PC-3 (cell line): ENCODE measurements around the gene AGTRAP.

Experiments used
- EZH2 ChIP-seq: fragments of 300-600 bp; sonication (generic); IDR thresholded peaks from one replicate; pipeline ENCODE4 v1.6.1; 2017; ENCODE audit warnings: antibody characterized with exemption, mild to moderate bottlenecking, low read length; ENCODE audit not compliant: unreplicated experiment
- EZH2phosphoT487 ChIP-seq: fragments of 300-600 bp; sonication (generic); IDR thresholded peaks from 2 replicates; pipeline ENCODE4 v1.6.1; 2018; ENCODE audit warnings: mild to moderate bottlenecking, antibody characterized with exemption, low read length, borderline replicate concordance
- TF ChIP-seq, protein P1 (sequence below): fragments of 300-600 bp; sonication (generic); conservative IDR thresholded peaks from 2 replicates; pipeline ENCODE4 v1.5.1; 2017; ENCODE audit warnings: antibody characterized with exemption, low read depth, mild to moderate bottlenecking, low read length

DNA sequence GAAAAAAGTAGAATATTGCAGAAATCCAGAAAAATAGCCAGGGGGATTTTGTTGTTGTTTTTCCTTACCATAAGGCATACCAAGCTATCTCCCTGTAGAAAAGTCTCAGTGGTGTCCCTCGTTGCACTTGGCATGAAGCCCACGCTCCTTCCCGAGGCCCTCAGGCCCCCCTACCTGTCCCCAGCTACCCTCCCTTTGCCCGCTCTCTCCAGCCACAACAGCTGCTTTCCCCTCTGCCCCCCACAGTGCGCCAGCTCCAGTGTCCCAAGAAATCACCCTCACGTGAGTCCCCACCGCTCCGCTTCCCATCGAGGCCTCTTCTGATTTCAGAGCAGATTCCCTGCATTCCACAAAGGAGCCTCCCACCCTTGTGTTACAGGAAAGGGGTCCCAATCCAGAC lies 8.4 kb downstream of the AGTRAP start:
- TF ChIP-seq, protein P1, sequence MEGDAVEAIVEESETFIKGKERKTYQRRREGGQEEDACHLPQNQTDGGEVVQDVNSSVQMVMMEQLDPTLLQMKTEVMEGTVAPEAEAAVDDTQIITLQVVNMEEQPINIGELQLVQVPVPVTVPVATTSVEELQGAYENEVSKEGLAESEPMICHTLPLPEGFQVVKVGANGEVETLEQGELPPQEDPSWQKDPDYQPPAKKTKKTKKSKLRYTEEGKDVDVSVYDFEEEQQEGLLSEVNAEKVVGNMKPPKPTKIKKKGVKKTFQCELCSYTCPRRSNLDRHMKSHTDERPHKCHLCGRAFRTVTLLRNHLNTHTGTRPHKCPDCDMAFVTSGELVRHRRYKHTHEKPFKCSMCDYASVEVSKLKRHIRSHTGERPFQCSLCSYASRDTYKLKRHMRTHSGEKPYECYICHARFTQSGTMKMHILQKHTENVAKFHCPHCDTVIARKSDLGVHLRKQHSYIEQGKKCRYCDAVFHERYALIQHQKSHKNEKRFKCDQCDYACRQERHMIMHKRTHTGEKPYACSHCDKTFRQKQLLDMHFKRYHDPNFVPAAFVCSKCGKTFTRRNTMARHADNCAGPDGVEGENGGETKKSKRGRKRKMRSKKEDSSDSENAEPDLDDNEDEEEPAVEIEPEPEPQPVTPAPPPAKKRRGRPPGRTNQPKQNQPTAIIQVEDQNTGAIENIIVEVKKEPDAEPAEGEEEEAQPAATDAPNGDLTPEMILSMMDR: no peak
- TF ChIP-seq EZH2phosphoT487 (no peak), EZH2 (no peak)
